Endothelial cell of umbilical vein (primary cell): ENCODE results near the gene PRKAR1B. TPM values are rescaled to one million over a fixed set of nuclear protein-coding genes. Genes with fewer than 3 reads are reported as not detected.

Source experiments
- BruUV-seq: library from RNA; stranded (reverse); fragments of 400-500 nt; replicated peaks from 2 replicates; lab custom pipeline; 2021; lab: Mats Ljungman, UMichigan
- CTCF ChIA-PET: fragments of 300-600, 350-600 bp; sonication (Branson Sonifier 250); formaldehyde crosslinking; loops from one replicate; lab custom pipeline; 2021; ENCODE audit warnings: antibody characterized with exemption, inconsistent platforms; lab: Charles Lee
- POLR2A ChIA-PET: fragments of 300-600, 350-600 bp; sonication (Branson Sonifier 250); formaldehyde crosslinking; loops from one replicate; lab custom pipeline; 2021; ENCODE audit warnings: antibody characterized with exemption, inconsistent platforms; lab: Charles Lee
- DNase-seq: peaks from one replicate; pipeline ENCODE4 v3.0.0-alpha.2; 2011; ENCODE audit warnings: low read depth, low spot score
- FAIRE-seq: peaks from 2 replicates; lab custom pipeline; 2011; peaks lifted over from hg19 to GRCh38; lab: Jason Lieb, UNC
- H2AFZ ChIP-seq: 2 replicates; pipeline ENCODE4 v1.6.0; 2012; ENCODE audit warnings: low read depth, low read length, control low read depth, inconsistent platforms
- H3K27ac ChIP-seq: 2 replicates; pipeline ENCODE4 v1.5.1; 2011; ENCODE audit warnings: low read depth, mild to moderate bottlenecking, control low read depth, low read length, moderate library complexity; ENCODE audit not compliant: insufficient read depth
- H3K27me3 ChIP-seq, 2 experiments: 2 replicates each; pipeline versions ENCODE4 v1.6.0 to v1.6.1; 2011; ENCODE audit warnings: low read length in 2 of 2, mixed read lengths in 1 of 2; ENCODE audit not compliant: control insufficient read depth in 2 of 2, insufficient read depth in 2 of 2
- H3K36me3 ChIP-seq, 2 experiments: 2 replicates in 1 of 2; 3 replicates in 1 of 2; pipeline ENCODE4 v1.5.1; 2011; ENCODE audit warnings: low read length in 2 of 2, mild to moderate bottlenecking in 1 of 2, moderate library complexity in 1 of 2; ENCODE audit not compliant: control insufficient read depth in 2 of 2, insufficient read depth in 2 of 2; ENCODE audit errors: extremely low read depth in 1 of 2
- H3K4me1 ChIP-seq: 3 replicates; pipeline ENCODE4 v1.5.1; 2011; ENCODE audit warnings: mild to moderate bottlenecking, low read length; ENCODE audit not compliant: control insufficient read depth, insufficient read depth; ENCODE audit errors: extremely low read depth
- H3K4me2 ChIP-seq: 2 replicates; pipeline ENCODE4 v1.6.1; 2011; ENCODE audit warnings: low read length, control low read depth, mixed read lengths; ENCODE audit not compliant: insufficient read depth
- H3K4me3 ChIP-seq, 3 experiments: fragments of 200-600 bp in 1 of 3; sonication (generic), shearing (Covaris generic) in 1 of 3; replicated peaks in 1 of 3; 2 replicates each; pipeline ENCODE4 v1.5.1; 2011 to 2016; ENCODE audit warnings: control low read depth in 3 of 3, low read length in 3 of 3, mild to moderate bottlenecking in 2 of 3, inconsistent platforms in 1 of 3, low read depth in 1 of 3, moderate library complexity in 1 of 3; ENCODE audit not compliant: insufficient read depth in 1 of 3
- H3K79me2 ChIP-seq: 2 replicates; pipeline ENCODE4 v1.6.0; 2012; ENCODE audit warnings: low read length, inconsistent platforms; ENCODE audit not compliant: control insufficient read depth, insufficient read depth
- H3K9ac ChIP-seq: replicated peaks from 2 replicates; pipeline ENCODE3; 2011; ENCODE audit warnings: low read length, control low read depth; ENCODE audit not compliant: insufficient read depth; ENCODE audit errors: extremely low read depth
- H3K9me1 ChIP-seq: replicated peaks from 3 replicates; pipeline ENCODE4 v1.6.0; 2011; ENCODE audit warnings: mild to moderate bottlenecking, low read length; ENCODE audit not compliant: control insufficient read depth, insufficient read depth; ENCODE audit errors: extremely low read depth
- H3K9me3 ChIP-seq: replicated peaks from 2 replicates; pipeline ENCODE4 v1.5.1; 2012; ENCODE audit warnings: low read length, inconsistent platforms; ENCODE audit not compliant: control insufficient read depth, insufficient read depth
- H4K20me1 ChIP-seq: replicated peaks from 2 replicates; pipeline ENCODE3; 2011; ENCODE audit warnings: mild to moderate bottlenecking, low read length; ENCODE audit not compliant: control insufficient read depth, insufficient read depth; ENCODE audit errors: extremely low read depth
- EZH2 ChIP-seq: IDR thresholded peaks from 2 replicates; pipeline ENCODE4 v1.6.1; 2012; ENCODE audit warnings: borderline replicate concordance, low read depth, mild to moderate bottlenecking, moderate library complexity, low read length, inconsistent platforms; ENCODE audit not compliant: severe bottlenecking
- FOS ChIP-seq: IDR thresholded peaks from 2 replicates; pipeline ENCODE4 v1.6.1; 2011; ENCODE audit warnings: mild to moderate bottlenecking, low read length, moderate library complexity, borderline replicate concordance; ENCODE audit not compliant: insufficient read depth
- GATA2 ChIP-seq: IDR thresholded peaks from 2 replicates; pipeline ENCODE4 v1.7.0; 2011; ENCODE audit warnings: low read depth, mild to moderate bottlenecking, moderate library complexity, mixed read lengths, low read length; ENCODE audit not compliant: insufficient read length, insufficient read depth
- JUN ChIP-seq: IDR thresholded peaks from 2 replicates; pipeline ENCODE4 v1.6.1; 2011; ENCODE audit warnings: borderline replicate concordance, low read depth; ENCODE audit not compliant: insufficient read length, insufficient read depth
- MYC ChIP-seq: IDR thresholded peaks from one replicate; pipeline ENCODE4 v1.6.1; 2011; ENCODE audit warnings: mild to moderate bottlenecking, low read depth, low read length
- POLR2A ChIP-seq: IDR thresholded peaks from 2 replicates; pipeline ENCODE4 v1.6.1; 2012; ENCODE audit warnings: low read depth, mild to moderate bottlenecking, control low read depth, low read length
- POLR2AphosphoS5 ChIP-seq: IDR thresholded peaks from 2 replicates; pipeline ENCODE4 v1.6.1; 2012; ENCODE audit warnings: low read depth, mild to moderate bottlenecking, control low read depth, low read length, moderate library complexity; ENCODE audit not compliant: insufficient read depth
- dilution Hi-C: fragments of 300-500 bp; cut with MboI; formaldehyde crosslinking; loops from one replicate; pipeline ENCODE4 v1.15.0; 2019; ENCODE audit warnings: low sequenced_read_pairs; ENCODE audit not compliant: extremely low pct_ligation_motif_present
- intact Hi-C: fragments of 100-400 bp; cut with micrococcal nuclease; formaldehyde crosslinking; loops from one replicate; pipeline ENCODE4 v1.10.0; 2022
- polyA plus RNA-seq, 4 experiments: library from polyadenylated mRNA; depleted of rRNA in 3 of 4; stranded (reverse) in 3 of 4; unstranded in 1 of 4; fragments of >200 nt; gene quantifications; 2 replicates each; pipeline versions ENCODE4 v1.2.1 to v1.2.3, GENCODE V29; 2011 to 2012; ENCODE audit warnings: missing spikeins in 1 of 4
- total RNA-seq: library from RNA; stranded (reverse); gene quantifications from 2 replicates; pipeline ENCODE4 v1.2.3, GENCODE V29; 2021
- TF ChIP-seq, protein P1 (sequence below), 2 donors: IDR thresholded peaks; 1 replicate in 1 of 2; 2 replicates in 1 of 2; pipeline ENCODE4 v1.5.1; 2011; ENCODE audit warnings: low read length in 2 of 2, mild to moderate bottlenecking in 2 of 2, moderate library complexity in 2 of 2, control low read depth in 1 of 2, inconsistent platforms in 1 of 2, low read depth in 1 of 2; ENCODE audit not compliant: insufficient read depth in 1 of 2; ENCODE audit errors: extremely low read depth in 1 of 2
- TF ChIP-seq, protein P2 (sequence below): IDR thresholded peaks from 2 replicates; pipeline ENCODE4 v1.6.1; 2011; ENCODE audit not compliant: insufficient read depth, insufficient read length

The PRKAR1B gene
- total and polyA plus RNA-seq, 2 donors (not counting 3 experiments of a cell fraction or from before 2014, with no cell fraction given), result 15.4 to 29.2 TPM

DNA sequence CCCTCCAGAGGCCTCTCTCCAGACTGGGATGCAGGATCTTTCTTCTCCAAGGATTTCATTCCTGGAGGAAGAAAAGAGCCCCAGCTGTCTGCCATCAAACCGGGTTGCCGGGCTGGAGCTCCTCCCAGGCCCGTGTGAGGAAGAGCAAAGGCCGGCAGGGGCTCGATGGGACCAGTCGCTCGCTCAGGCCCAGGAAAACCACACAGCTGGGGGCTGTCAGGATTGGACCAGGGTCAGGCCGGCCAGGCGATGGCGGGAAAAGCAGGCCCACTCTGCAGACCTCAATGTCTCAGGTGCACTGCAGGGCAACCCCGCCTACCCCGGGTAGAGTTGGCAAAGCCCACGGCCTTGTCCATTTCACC lies 98.7 kb downstream of the PRKAR1B start:
- CTCF ChIA-PET, result no interaction called here

More for the DNA sequence above, 98.7 kb downstream of the PRKAR1B start:
- Histone ChIP-seq H3K9ac (no peak overlapping the region), H3K4me2 (no peak overlapping the region), H3K27ac (no peak overlapping the region), H2AFZ (no peak overlapping the region), H3K79me2 (no peaks in the 10 kb centered on the region), H3K4me1 (no peaks in the 10 kb centered on the region), H3K27me3 (no peaks in the 10 kb centered on the region), H3K36me3 (no peaks in the 10 kb centered on the region), H3K9me3 (no peaks in the 10 kb centered on the region), H4K20me1 (no peaks in the 10 kb centered on the region), H3K9me1 (no peaks in the 10 kb centered on the region), H3K4me3 (no peak overlapping the region)
- POLR2A ChIA-PET, result no interaction called here
- DNase-seq, result no peak
- FAIRE-seq, result no peak
- no TSS peak for BruUV-seq
- dilution Hi-C loops, result no loop called here
- no peak for TF ChIP-seq POLR2A
- no peak for TF ChIP-seq EZH2
- TF ChIP-seq, protein P1, sequence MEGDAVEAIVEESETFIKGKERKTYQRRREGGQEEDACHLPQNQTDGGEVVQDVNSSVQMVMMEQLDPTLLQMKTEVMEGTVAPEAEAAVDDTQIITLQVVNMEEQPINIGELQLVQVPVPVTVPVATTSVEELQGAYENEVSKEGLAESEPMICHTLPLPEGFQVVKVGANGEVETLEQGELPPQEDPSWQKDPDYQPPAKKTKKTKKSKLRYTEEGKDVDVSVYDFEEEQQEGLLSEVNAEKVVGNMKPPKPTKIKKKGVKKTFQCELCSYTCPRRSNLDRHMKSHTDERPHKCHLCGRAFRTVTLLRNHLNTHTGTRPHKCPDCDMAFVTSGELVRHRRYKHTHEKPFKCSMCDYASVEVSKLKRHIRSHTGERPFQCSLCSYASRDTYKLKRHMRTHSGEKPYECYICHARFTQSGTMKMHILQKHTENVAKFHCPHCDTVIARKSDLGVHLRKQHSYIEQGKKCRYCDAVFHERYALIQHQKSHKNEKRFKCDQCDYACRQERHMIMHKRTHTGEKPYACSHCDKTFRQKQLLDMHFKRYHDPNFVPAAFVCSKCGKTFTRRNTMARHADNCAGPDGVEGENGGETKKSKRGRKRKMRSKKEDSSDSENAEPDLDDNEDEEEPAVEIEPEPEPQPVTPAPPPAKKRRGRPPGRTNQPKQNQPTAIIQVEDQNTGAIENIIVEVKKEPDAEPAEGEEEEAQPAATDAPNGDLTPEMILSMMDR (IDR thresholded peaks at IDR 0.05; ENCODE audit: extremely low read depth in 1 of 2, insufficient read depth in 1 of 2, low read depth in 1 of 2, low read length in 2 of 2), result no peak
- no peak for TF ChIP-seq POLR2AphosphoS5
- no peak for TF ChIP-seq MYC
- TF ChIP-seq FOS, result no peak
- TF ChIP-seq, protein P2, sequence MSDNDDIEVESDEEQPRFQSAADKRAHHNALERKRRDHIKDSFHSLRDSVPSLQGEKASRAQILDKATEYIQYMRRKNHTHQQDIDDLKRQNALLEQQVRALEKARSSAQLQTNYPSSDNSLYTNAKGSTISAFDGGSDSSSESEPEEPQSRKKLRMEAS, result no peak
- no peak for TF ChIP-seq JUN
- no peak for TF ChIP-seq GATA2
- intact Hi-C loops, result no loop called here
